GM18517 (cell line): ENCODE data around the gene CLEC3B.

Source experiments
- ATAC-seq: cut with Tn5 transposase; IDR thresholded peaks from one replicate; pipeline ENCODE4 v1.9.1; 2021; ENCODE audit warnings: mild to moderate bottlenecking, moderate library complexity; ENCODE audit not compliant: unreplicated experiment

Gene CLEC3B

DNA sequence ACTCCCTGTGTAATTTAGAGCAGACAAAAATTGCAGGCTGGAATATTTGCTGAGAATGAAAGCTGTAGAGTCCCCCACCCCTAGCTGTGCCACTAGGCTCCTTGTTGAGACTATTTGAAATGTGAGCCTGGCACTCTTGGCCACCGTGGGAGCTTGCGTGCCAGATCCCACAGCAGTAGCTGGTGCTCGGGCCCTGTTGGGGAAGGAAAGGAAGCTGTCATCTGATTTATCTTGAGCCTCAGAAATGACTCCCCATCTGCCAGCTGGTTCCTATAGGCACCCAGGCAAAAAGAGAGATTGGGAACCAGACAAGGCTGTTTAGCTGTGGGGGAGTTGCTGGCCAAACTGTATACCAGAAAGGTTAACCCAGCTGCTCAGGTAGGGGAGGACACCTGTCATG is 23.4 kb upstream of the CLEC3B start:
- ATAC-seq = no peak

DNA sequence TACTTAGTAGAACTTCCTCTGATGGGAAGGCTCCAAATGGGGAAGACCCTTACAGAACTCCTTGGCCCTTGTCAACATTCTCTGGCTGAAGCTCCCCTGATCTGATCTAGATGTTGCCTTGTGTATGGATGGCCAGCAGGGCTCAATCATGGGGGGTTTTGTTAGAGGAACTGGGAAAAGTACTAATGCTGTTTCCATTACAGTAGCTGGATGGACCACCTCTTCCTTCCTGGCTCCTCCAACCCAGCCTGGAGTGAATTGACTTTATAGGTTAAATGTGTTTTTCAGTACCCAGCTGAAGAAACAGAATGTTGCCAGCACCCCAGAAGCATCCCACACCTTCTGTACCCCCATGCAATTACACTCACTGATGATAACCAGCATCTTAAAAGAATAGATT is 22.7 kb upstream of the CLEC3B start:
- no peak for ATAC-seq

DNA sequence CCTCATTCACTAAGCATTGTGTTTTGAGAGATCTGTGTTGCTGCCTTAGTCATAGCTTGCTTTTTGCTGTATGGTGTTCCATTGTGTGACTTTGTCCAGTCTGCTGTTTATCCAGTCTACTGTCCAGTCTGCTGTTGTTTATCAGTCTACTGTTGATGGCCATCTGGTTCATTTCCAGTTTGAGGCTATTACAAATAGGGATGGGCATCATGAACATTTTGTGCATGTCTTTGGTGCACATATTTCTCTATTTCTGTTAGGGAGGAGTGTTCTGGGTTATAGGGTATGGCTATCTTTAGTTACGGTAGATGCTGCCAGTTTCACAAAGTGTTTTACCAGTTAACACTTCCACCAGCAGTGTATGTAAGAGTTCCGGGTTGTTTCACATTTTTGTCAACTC is 22.2 kb upstream of the CLEC3B start:
- ATAC-seq = no peak

DNA sequence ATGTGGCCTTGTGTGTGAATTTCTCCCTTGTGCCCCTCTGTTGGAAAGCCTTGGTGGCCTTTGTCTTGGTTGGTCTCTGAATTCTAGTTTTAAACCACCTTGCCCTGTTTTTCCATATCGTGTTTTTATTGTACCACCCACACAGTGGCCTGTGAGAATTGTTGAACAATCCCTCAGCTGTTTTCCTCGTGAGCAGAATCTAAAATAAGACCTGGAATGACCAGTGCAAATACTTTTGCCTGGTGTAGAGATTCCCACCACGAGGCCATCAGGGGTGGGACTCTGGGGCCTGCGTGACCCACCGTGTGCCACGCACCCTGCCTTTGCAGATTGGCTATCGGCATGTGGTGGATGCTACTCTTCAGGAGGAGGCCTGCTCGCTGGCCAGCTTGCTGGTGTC is 19.0 kb upstream of the CLEC3B start:
- no peak for ATAC-seq

DNA sequence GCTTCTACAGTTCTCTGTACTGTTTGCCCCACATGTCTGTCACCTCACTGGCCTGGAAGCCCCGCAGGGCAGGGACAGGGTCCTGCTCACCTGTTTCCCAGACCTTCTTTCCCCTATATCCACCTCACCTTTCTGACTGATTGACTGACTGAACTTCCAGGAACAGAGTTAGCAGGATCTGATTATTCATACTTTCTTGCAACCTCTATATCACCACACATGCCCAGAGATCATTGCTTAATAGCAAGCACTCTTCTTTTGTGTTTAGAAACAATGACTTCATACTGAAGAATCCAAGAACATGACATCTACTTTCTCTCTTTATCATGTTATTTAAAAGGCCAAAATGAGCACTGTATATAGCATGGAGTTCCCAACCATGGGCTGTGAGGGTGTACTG is 18.0 kb upstream of the CLEC3B start:
- ATAC-seq = no peak

DNA sequence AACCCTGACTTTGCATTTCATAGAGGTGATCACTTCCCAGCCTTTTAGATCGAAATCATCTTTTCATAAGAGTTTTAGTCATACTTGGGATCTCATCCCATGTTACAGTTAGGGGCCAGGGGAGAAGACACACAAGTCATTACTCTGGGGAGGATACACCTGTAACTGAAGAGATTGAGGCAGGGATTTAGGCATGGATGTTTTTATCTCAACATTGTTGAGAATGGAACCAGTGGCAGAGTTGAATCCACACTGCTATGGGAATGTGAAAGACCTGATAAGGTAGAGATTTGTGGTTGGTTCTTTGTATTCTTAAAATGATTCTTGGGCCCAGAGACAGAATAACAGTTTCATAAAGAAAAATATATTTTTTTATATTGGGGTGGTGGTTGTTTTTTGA is 16.2 kb upstream of the CLEC3B start:
- no peak for ATAC-seq

DNA sequence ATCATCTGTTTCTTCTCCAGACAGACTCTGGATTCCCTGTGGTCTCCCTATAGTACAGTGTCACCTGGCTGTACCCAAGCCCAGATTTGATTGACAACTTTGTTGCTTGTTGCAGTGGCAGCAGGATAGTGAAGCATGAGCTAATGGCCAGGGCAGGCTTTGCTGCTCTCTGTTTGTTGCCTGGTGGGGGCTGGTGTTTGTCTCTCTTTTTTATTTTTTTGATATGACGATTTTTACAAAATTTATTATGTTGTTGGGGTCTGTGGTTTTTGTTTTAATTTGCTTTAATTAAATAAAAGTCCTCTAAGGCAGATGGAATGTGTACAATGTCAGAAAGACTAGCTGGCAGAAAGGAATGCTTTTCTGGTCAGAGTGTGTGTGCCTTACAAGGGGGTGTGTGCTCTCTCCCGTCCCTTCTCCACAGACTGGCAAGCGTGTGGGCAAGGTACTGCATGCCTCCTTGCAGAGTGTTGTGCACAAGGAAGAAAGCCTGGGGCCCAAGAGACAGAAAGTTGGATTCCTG is 15.2 kb upstream of the CLEC3B start:
- ATAC-seq = no peak

DNA sequence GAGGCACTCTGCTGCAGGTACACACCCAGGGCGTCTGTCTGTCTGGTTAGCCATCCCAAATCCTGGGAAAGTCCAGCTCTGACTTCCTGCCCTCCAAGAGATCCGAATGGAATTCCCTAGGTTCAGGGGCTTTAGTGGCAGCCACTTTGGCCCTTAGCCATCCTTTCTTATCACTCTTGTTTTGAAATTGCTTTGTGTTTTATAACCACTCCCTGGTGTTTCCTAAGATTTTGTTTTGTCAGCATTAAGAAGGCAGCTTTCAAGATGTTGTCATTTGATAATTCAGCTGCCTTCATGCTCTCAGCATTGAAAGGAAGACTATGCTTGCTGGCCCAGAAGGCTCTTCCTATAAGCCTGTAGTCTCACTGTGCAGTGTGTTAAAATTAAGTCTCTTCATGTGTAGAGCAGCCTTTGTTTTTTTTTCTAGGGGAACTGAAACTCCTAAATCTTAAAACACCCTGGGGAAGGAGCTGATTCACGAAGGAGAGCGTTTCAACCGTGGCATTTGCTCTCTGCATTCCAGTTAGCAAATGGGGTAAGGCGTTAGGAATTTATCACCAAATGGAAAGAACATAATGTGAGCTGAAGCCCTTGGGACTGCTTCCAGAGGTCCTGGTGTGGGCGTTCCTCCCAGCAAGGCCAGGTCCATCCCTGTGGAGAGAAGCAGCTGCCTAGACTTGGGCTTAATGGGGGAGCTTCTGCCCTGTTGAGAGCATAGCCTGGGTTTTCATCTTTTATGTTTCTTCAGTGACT is 14.2 kb upstream of the CLEC3B start:
- ATAC-seq = no peak

DNA sequence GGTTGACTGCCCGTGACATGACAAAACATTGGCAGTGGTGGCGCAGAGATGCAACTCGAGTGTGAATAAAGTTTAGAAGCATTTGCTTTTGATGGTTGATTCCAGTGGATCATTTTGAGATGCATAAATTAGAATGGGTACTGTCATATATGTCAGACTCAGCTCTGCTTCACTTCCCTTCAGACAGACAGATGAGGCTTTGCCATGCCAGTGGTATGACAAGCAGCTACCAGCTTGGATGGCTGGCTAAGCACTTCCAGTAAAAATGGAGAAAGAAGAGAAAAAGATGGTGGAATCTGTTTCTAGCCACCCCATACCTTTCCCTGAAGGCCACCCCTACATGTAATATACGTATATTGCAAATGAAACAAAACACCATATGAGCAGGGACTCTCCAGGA is 13.5 kb upstream of the CLEC3B start:
- no peak for ATAC-seq

DNA sequence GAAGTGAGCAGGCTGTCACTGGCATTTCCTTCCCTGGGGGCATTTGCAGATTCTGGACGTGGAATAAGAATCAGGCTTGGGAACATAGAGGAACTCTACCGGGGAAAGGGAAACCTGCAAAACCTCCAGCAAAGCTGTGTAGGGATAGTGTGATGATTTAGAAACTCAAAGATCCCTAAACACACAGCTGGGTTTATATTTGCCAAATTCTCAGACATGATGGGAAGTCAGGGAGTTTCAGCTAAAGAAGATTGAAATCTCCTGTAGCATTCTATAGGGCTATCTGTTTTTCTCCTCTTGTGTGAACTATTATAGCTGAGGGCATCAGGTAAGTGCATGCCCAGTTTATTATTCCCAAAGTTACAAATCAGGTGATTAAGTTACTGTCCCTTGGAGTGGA is 9.2 kb upstream of the CLEC3B start:
- ATAC-seq = no peak

DNA sequence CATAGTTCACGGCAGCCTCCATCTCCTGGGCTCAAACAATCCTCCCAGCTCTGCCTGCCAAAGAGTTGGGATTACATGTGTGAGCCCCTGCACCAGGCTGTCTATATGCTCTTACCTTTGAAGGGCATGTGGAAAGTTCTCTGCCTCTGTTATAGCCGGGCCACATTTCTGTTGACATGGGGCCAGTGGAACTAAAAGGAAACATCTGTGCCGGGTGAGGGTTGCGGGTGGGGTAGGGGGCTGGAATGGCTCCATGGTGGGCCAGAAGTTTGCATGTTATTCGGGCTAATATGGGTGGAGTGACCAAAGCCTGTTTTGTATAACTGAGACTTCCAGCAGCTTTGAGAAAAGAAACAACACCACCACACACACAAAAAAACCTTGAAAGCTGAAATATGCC is 8.3 kb upstream of the CLEC3B start:
- ATAC-seq = no peak

DNA sequence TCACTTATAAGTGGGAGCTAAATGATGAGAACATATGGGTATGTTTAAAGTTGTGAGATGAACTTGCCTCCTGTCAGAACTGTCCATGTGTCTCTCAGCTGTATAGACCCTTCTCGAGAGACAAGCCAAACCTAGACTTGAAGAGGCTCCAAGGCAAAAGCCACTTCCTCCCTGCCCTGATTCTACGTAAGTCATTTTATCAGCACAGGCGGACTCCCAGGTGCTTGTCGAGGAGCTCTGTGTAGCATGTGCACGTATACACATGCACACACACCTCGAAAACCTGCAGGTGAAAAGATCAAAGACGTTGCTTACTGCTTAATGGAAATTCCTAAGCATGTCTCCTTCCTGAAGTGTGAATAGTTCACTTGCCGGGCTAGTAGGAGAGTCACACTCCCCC is 5.6 kb upstream of the CLEC3B start:
- no peak for ATAC-seq

DNA sequence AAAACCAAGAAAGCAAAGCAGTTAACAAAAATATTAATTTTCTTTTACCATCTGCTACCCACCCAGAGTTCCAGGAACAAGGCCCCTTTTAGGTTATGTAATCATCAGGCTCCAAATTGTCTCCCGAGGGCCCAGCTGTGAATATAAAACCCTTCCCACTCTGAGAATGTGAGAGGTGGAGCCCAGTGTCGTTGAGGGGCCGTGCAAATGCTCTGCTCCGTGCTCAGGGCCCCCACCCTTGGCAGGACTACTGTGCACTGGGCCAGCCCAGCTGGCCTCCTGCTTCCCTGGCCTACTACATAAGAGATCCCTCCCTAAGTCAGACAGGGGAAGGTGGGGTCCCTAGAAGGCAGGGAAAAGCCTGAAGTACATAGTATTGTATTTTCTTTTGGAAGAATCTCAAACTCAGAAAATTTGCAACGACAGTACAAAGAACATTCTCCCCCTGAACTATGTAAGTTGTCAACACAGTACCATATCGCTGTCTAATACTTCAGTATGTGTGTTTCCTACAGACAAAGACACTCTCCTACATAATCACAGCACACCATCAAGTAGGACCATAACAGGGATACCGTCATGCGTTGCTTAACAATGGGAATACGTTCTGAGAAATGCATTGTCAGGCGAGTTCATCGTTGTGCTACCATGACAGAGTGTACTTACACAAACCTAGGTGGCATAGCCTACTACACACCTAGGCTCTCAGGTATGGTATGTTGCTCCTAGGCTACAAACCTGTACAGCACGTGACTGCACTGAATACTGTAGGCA is 4.4 kb upstream of the CLEC3B start:
- ATAC-seq = no peak

DNA sequence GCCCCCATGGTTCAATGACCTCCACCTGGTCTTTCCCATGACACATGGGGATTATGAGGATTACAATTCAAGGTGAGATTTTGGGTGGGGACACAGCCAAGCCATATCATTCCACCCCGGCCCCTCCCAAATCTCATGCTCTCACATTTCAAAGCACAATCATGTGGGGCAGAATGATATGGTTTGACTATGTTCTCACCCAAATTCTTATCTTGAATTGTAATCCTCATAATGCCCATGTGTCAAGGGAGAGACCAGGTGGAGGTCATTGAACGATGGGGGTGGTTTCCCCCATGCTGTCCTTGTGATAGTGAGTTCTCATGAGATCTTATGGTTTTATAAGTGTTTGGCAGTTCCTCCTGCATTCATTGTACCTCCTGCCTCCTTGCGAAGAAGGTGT is 2.4 kb upstream of the CLEC3B start:
- ATAC-seq = no peak

DNA sequence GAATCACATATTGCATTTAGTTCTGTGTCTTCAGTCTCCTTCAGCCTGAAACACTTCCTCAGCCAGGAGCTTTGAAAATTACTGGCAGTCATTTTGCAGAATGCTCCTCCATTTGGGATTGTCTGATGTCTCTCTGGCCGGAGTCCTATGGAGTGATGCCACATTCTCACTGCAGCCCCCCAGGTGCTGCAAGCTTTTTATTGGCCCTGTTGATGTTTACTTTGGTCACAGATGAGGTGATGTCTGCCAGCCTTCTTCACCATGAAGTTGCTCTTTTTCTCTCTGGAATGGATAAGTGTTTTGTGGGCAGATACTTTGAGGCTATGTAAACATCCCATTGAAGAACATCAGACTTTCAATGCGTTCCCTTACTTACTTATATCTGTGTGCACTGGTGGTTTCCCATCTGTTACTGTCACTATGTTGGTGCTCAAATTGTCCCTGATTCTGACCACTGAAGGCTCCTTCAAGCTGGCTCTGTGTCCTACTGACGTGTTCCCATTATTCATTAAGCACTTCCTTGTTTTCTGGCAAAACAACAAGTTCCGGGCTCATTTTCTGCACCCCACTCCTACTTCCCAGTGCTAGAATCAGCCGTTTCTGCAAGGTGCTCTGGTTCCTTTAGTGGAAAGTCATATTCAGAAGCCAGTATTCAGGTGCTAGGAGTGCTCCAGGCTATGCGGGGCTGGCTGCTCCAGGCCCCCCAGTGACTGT is 1.4 kb upstream of the CLEC3B start:
- ATAC-seq = no peak

DNA sequence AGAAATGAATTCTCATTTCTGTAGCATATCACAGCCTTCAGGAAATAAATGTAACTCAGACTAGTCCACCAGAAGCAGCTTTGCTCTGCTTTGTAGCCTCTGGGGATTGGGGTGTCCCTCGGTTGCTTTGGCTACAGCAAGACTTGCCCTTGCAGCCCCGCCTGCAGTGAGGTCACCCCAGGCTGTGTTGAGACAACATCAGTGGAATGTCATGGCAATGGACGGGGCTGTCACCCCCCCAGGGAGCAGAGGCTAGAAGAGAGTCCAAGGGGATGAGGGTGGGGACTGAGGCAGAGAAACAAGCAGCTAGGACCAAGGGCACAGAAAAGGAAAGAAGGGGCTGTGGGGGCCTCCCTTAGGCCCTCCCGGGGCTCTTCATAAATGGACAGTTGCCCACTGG is 854 bp downstream of the CLEC3B start:
- no peak for ATAC-seq

DNA sequence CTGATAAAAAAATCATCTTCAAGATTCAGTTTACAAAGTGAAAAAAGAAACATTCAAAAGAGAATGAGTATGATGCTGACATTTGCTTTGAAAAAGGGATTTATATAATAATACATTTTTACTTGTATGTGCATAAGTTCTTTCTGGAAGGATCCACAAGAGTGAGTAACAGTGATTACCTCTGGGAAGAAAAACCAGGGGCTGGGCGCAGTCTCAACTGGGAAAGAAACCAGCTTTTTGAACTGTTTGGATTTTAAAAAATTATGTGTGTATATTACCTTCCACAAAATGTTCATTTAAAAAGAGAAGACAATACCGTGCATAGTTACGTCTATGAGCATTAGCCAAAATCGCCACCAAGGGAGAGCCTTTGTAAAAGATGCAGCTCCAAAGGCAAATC is 1.3 kb downstream of the CLEC3B start:
- no peak for ATAC-seq

DNA sequence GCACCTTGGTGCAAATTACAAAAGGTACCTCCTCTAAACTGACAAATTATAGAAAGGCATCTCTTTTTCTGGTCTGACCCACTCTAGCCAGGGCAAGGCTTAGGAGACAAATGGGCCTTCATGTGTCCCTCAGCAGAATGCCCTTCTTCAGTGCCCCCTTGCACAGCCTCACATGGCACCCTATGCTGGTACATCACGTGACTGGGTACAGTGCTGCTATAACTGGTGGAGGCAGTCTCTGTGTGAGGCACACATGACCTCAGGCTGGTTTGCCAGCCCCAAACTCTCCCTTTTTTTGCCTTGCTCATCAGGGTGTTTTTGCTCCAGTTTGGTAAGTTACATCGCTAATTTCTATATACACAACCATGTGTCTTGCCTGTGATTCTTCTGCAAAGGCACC is 3.1 kb downstream of the CLEC3B start:
- ATAC-seq = no peak

DNA sequence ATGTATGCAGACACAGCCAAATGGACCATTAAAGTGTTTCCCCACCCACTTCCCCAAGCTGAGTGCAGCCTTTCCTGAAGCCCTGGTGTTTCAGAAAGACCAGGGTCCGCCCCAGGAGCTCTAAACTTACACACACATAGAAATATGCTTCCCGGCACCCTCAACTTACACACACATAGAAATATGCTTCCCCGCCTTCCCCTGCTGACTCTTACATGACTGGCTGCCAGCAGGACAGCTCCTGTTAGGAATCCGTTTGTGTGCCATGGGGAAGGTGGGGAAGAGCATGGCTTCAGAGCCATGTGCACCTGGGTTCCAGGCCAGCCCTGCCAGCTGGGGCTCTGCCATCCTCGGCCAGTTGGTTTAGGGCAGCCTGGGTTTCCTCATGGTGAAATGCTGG is 3.6 kb downstream of the CLEC3B start:
- ATAC-seq = no peak

DNA sequence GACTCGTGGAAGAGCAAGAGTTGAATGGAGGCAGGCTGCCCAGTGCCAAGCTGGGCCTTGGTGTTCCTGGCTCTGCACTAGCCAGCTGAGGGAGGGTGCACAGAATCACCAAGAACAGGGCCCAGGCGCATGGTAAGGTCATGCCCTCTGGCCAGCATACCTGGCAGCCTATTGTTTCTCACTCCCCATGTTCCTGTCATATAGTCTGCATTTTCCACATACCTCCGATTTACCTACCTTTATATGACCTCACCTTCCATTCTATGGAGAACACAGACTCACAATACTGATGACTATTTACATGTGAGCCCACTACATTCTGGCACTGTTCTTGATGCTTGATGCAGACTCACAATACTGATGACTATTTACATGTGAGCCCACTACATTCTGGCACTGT is 5.4 kb downstream of the CLEC3B start:
- ATAC-seq = no peak

DNA sequence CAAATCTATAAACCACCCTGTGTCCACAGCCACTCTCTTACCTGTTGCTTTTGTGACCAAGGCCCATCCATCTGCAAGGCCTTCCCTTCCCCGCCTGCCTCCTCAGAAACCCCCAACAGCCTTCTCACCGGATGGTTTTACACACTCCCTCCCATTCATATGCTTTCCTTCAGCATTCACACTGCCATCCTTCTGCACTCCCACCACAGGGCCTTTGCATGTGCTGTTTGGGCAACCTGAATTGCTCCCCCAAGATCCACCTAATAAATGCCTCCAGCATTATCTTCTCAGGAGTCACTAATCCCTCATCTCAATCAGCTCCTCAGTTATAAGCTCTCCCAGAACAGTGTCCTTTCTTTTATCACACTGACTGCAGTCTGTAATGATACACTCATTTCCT is 6.0 kb downstream of the CLEC3B start:
- ATAC-seq = no peak

DNA sequence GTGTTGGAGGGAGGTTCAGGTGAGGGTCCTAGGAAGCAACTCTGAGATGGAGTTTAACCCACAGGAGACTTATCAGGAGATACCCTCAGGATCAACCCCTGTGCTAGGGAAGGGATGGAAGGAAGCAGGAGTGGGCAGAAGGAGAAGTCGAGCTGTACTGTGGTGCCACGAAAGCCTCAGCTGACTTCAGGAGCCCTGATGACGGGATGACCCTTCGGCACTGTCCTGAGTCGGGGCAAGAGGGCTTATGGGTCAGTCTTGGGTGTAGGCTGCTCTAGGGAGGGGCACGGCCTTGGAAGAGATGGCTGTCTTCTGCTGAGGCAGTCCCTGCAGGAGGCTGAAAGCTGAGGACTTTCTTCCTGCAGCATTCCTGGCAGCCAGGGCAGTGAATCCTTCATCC is 7.7 kb downstream of the CLEC3B start:
- ATAC-seq = no peak
